PC-9 (cell line): ENCODE data around the gene SSTR3. TPM values are rescaled to one million over a fixed set of nuclear protein-coding genes. Genes with fewer than 3 reads are reported as not detected.

Experiments used
- BruUV-seq: library from RNA; stranded (reverse); fragments of 400-500 nt; replicated peaks from 2 replicates; lab custom pipeline; 2021; lab: Mats Ljungman, UMichigan
- CTCF ChIA-PET: fragments of 300-600 bp; sonication (Branson Sonifier 250); formaldehyde crosslinking; loops from one replicate; lab custom pipeline; 2022; ENCODE audit warnings: antibody characterized with exemption; lab: Charles Lee
- POLR2A ChIA-PET: fragments of 300-600 bp; sonication (Branson Sonifier 250); formaldehyde crosslinking; loops from one replicate; lab custom pipeline; 2022; ENCODE audit warnings: antibody characterized with exemption; ENCODE audit not compliant: unreplicated experiment; lab: Charles Lee
- DNase-seq, 2 experiments: peaks; one replicate each; pipeline versions ENCODE4 v3.0.0 to v3.0.0-alpha.2; 2015 to 2022; ENCODE audit warnings: mixed read lengths in 1 of 2
- H2AFZ ChIP-seq: fragments of 200-600 bp; sonication (generic); 2 replicates; pipeline ENCODE4 v1.8.1; 2017; ENCODE audit warnings: antibody characterized with exemption
- H3F3A ChIP-seq: fragments of 200-600 bp; sonication (generic); 2 replicates; pipeline ENCODE4 v1.8.1; 2017; ENCODE audit warnings: antibody characterized with exemption, mild to moderate bottlenecking, low read depth; ENCODE audit not compliant: insufficient read depth
- H3K27ac ChIP-seq: fragments of 200-600 bp; sonication (generic); 2 replicates; pipeline ENCODE4 v1.6.1; 2016; ENCODE audit warnings: mixed run types
- H3K27me3 ChIP-seq: fragments of 200-600 bp; sonication (generic); 2 replicates; pipeline ENCODE4 v1.6.1; 2016; ENCODE audit warnings: low read depth, mixed run types; ENCODE audit not compliant: insufficient read depth
- H3K36me3 ChIP-seq: fragments of 200-600 bp; sonication (generic); 2 replicates; pipeline ENCODE4 v1.6.1; 2016; ENCODE audit warnings: low read depth, mixed run types
- H3K4me1 ChIP-seq: fragments of 200-600 bp; sonication (generic); replicated peaks from 2 replicates; pipeline ENCODE4 v1.6.1; 2016; ENCODE audit warnings: mixed run types; ENCODE audit not compliant: insufficient read depth
- H3K4me2 ChIP-seq: fragments of 200-600 bp; sonication (generic); 2 replicates; pipeline ENCODE4 v1.6.1; 2017; ENCODE audit warnings: mixed run types
- H3K4me3 ChIP-seq: fragments of 200-600 bp; sonication (generic); 2 replicates; pipeline ENCODE4 v1.6.1; 2016; ENCODE audit warnings: mixed run types
- H3K79me2 ChIP-seq: fragments of 200-600 bp; sonication (generic); 2 replicates; pipeline ENCODE4 v1.6.1; 2017; ENCODE audit warnings: low read depth, mixed run types
- H3K9me2 ChIP-seq: fragments of 200-600 bp; sonication (generic); 2 replicates; pipeline ENCODE4 v1.8.1; 2017; ENCODE audit warnings: mild to moderate bottlenecking; ENCODE audit not compliant: insufficient read depth
- H3K9me3 ChIP-seq: fragments of 200-600 bp; sonication (generic); 2 replicates; pipeline ENCODE4 v1.8.1; 2016; ENCODE audit warnings: low read depth; ENCODE audit not compliant: insufficient read depth
- H4K20me1 ChIP-seq: fragments of 200-600 bp; sonication (generic); 2 replicates; pipeline ENCODE4 v1.8.1; 2017; ENCODE audit not compliant: insufficient read depth
- EZH2 ChIP-seq: fragments of 200-600 bp; sonication (generic); IDR thresholded peaks from 2 replicates; pipeline ENCODE4 v1.8.0; 2017; ENCODE audit warnings: antibody characterized with exemption, low read depth
- intact Hi-C: fragments of 100-400 bp; cut with micrococcal nuclease; formaldehyde crosslinking; loops from one replicate; pipeline ENCODE4 v1.10.0; 2022; ENCODE audit not compliant: unreplicated experiment
- total RNA-seq: library from RNA; stranded (reverse); gene quantifications from 2 replicates; pipeline ENCODE4 v1.2.3, GENCODE V29; 2021
- TF ChIP-seq, protein P1 (sequence below): fragments of 200-600 bp; sonication (generic); conservative IDR thresholded peaks from 2 replicates; pipeline ENCODE4 v1.6.1; 2017; ENCODE audit warnings: mixed run types, antibody characterized with exemption, mild to moderate bottlenecking, moderate library complexity

The SSTR3 gene
- total RNA-seq, 1 experiment from 2014 or later: not detected

DNA sequence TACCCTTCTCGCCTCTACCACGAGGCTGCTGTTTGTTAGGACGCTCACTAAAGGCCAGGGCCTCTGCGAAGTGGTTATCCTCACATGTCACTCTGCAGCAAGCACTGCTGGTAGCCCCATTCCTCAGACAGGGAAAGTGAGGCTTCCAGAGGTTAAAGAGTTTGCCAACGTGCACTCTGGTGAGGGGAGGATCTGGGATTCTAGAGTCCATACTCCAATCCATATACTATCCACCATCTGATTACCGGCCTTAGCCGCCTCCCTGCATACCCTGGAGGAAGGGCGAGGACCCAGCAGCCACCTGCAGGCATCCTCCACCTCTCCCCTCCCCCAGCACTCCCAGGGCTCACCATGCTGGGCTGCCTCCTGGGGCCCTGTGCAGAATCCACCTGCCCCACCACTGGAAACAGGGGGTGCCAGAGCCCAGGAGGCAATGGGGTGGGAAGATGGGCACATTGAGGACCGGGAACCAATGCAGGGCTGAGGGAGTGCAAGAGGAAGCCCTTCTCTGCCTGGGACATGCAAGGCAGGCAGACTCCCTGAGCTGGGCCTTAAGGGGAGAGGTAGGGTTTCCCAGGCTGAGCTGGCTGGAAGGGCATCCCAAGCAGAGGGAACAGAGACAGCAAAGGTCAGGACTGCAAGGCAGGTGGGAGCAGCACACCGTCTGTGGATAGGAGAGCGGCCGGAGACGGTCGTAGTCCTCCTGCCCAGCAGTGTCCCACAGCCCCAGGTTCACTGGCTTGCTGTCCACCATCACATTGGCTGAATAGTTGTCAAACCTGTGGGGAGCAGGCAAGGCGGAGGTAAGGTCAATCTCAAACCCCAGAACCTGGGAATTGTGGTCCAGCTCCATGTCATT is 20.1 kb upstream of the SSTR3 start:
- Histone ChIP-seq H3K9me2 (no peaks in the 10 kb centered on the region), H3K27me3 (no peaks in the 10 kb centered on the region), H3K36me3 (no peaks in the 10 kb centered on the region), H3K9me3 (no peaks in the 10 kb centered on the region), H3K4me1 (peaks cover 33% of the 10 kb centered on the region), H3K4me3 (no peak overlapping the region), H3K4me2 (no peak overlapping the region), H3F3A (peaks cover 34% of the 10 kb centered on the region), H3K79me2 (no peaks in the 10 kb centered on the region), H4K20me1 (0 out of 2 replicates have a peak, but pooled peaks cover 4% of the 10 kb centered on the region), H2AFZ (no peak overlapping the region), H3K27ac (no peak overlapping the region)
- ChIA-PET CTCF (interaction anchor here (0.6 kb wide), 1 partner anchor 159 kb away, joined by 3 read pairs; no protein-coding TSS in a partner anchor), POLR2A (no interaction called here)
- intact Hi-C loops: no loop called here
- BruUV-seq: no TSS peak
- TF ChIP-seq, protein P1, sequence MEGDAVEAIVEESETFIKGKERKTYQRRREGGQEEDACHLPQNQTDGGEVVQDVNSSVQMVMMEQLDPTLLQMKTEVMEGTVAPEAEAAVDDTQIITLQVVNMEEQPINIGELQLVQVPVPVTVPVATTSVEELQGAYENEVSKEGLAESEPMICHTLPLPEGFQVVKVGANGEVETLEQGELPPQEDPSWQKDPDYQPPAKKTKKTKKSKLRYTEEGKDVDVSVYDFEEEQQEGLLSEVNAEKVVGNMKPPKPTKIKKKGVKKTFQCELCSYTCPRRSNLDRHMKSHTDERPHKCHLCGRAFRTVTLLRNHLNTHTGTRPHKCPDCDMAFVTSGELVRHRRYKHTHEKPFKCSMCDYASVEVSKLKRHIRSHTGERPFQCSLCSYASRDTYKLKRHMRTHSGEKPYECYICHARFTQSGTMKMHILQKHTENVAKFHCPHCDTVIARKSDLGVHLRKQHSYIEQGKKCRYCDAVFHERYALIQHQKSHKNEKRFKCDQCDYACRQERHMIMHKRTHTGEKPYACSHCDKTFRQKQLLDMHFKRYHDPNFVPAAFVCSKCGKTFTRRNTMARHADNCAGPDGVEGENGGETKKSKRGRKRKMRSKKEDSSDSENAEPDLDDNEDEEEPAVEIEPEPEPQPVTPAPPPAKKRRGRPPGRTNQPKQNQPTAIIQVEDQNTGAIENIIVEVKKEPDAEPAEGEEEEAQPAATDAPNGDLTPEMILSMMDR: no peak
- TF ChIP-seq EZH2: no peak
- no peak for DNase-seq

DNA sequence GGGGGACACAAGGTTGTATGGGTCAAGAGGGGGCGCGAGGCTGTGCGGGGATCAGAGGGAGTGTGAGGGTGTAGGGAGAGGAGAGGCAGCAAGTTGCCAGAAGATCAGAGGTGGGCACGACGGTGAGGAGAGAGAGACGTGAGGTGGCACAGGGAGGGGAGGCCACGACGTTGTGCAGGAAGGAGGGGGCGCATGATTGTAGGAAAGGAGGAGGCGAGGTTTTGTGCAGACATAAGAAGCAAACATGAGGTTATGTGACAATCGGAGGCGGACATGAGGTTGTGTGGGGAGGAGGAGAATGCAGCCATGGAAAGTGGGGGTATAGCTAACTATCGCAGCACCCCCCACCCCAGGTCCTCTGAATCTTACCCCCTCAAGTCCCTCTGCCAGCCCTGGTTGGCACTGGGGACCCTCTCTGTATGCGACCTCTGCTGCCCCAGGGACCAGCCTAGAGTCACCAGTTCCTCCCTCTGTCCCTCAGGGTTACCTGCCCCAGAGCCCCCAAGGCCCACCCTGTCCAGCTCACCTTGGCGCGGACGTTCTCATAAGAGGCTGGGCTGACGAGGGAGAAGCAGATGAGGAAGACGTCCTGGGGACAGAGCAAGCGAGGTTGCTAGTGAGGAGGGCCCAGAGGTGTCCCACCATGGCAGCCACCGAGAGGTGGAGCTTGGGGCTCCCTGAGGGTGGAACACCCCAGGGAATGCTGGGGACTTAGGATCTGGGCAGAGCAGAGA is 19.3 kb upstream of the SSTR3 start:
- Histone ChIP-seq H2AFZ (no peak overlapping the region), H3F3A (peaks cover 34% of the 10 kb centered on the region), H3K36me3 (no peaks in the 10 kb centered on the region), H3K4me2 (no peak overlapping the region), H3K79me2 (no peaks in the 10 kb centered on the region), H4K20me1 (0 out of 2 replicates have a peak, but pooled peaks cover 4% of the 10 kb centered on the region), H3K27me3 (no peaks in the 10 kb centered on the region), H3K9me3 (no peaks in the 10 kb centered on the region), H3K4me1 (peaks cover 33% of the 10 kb centered on the region), H3K4me3 (no peak overlapping the region), H3K9me2 (no peaks in the 10 kb centered on the region), H3K27ac (no peak overlapping the region)
- intact Hi-C loops: loop anchor here (2.0 kb wide), 1 partner anchor 23 kb away; no protein-coding TSS in a partner anchor
- CTCF ChIA-PET: no interaction called here
- no peak for DNase-seq
- POLR2A ChIA-PET: no interaction called here
- TF ChIP-seq, protein P1: no peak
- no peak for TF ChIP-seq EZH2
- BruUV-seq: no TSS peak

DNA sequence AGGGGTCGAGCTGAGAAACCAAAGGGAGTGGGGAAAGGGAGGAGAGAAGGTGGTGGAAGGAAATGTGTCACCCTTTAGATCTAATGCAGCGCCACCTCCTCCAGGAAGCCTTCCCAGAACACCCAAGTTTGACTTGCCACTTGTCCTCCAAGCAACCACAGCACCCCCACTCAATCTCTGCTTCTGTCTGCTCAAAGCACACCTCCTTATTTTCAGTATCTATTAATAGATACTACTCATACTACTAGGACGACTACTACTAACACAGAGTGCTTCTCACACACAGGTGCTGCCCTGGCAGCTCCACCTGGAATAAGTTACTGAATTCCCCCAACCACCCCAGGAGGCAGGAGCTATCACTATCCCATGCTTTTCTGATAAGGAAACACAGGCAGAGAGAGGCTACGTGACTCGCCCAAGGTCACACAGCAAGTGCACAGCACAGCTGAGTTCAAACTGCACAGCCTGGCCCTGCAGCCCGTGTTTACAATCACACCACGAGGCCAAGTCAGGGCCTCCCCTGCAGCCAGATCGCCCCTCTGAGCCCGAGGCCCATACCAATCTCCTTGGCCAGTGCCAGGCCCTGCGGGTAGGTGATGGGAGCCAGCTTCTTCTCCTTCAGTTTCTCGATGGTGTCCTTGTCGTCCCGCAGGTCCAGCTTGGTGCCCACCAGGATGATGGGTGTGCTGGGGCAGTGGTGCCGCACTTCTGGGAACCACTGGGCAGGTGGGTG is 18.6 kb upstream of the SSTR3 start:
- H2AFZ ChIP-seq: no peak overlapping the region
- CTCF ChIA-PET: no interaction called here
- H3K79me2 ChIP-seq: no peaks in the 10 kb centered on the region
- H3F3A ChIP-seq: peaks cover 42% of the 10 kb centered on the region
- H3K27me3 ChIP-seq: no peaks in the 10 kb centered on the region
- no peaks in the 10 kb centered on the region for H3K9me2 ChIP-seq
- no peak overlapping the region for H3K4me3 ChIP-seq
- POLR2A ChIA-PET: no interaction called here
- no TSS peak for BruUV-seq
- 0 out of 2 replicates have a peak, but pooled peaks cover 4% of the 10 kb centered on the region for H4K20me1 ChIP-seq
- no peaks in the 10 kb centered on the region for H3K9me3 ChIP-seq
- TF ChIP-seq, protein P1: no peak
- TF ChIP-seq EZH2: no peak
- peak overlapping the region; percentile 19; the same call in 1 of the 2 replicates for H3K4me2 ChIP-seq
- peak overlapping the region; percentile 35; the same call in 1 of the 2 replicates for H3K27ac ChIP-seq
- DNase-seq: no peak
- no peaks in the 10 kb centered on the region for H3K36me3 ChIP-seq
- intact Hi-C loops: loop anchor here (2.0 kb wide), 1 partner anchor 24 kb away; no protein-coding TSS in a partner anchor
- peaks cover 33% of the 10 kb centered on the region for H3K4me1 ChIP-seq
